ENCODE measurements around the gene CCDC33.

The CCDC33 gene

GRCh38 chr15:74314795-74315438 lies 78.8 kb downstream of the CCDC33 start:
- peaks cover 45% of the 10 kb centered on the region for H3K4me1 ChIP-seq (ENCODE audit: control insufficient read depth, insufficient read depth, low read length, unreplicated experiment)
- H3K4me3 ChIP-seq (ENCODE audit: low read depth, low read length) = no peak overlapping the region
- H3K27ac ChIP-seq (ENCODE audit: low read depth, low read length) = no peak overlapping the region
- H3K36me3 ChIP-seq (ENCODE audit: insufficient read depth, low read length) = no peaks in the 10 kb centered on the region
- H2AFZ ChIP-seq (ENCODE audit: low read length, unreplicated experiment) = no peak overlapping the region
- no peaks in the 10 kb centered on the region for H3K27me3 ChIP-seq (ENCODE audit: insufficient read depth, low read length)
- H3K79me2 ChIP-seq (ENCODE audit: control insufficient read depth, insufficient read depth, low read length, unreplicated experiment) = no peaks in the 10 kb centered on the region

- Histone ChIP-seq H2AFZ (ENCODE audit: low read length, unreplicated experiment) (no peak overlapping the region), H3K4me3 (ENCODE audit: low read depth, low read length) (no peak overlapping the region), H3K27ac (ENCODE audit: low read depth, low read length) (no peak overlapping the region), H3K36me3 (ENCODE audit: insufficient read depth, low read length) (no peaks in the 10 kb centered on the region), H3K4me1 (ENCODE audit: control insufficient read depth, insufficient read depth, low read length, unreplicated experiment) (peaks cover 45% of the 10 kb centered on the region), H3K27me3 (ENCODE audit: insufficient read depth, low read length) (no peaks in the 10 kb centered on the region), H3K79me2 (ENCODE audit: control insufficient read depth, insufficient read depth, low read length, unreplicated experiment) (no peaks in the 10 kb centered on the region)
Measured at GRCh38 chr15:74315626-74316025, 79.5 kb downstream of the CCDC33 start.

- Histone ChIP-seq H3K4me1 (ENCODE audit: control insufficient read depth, insufficient read depth, low read length, unreplicated experiment) (peaks cover 45% of the 10 kb centered on the region), H3K79me2 (ENCODE audit: control insufficient read depth, insufficient read depth, low read length, unreplicated experiment) (no peaks in the 10 kb centered on the region), H3K27me3 (ENCODE audit: insufficient read depth, low read length) (no peaks in the 10 kb centered on the region)
Measured at GRCh38 chr15:74316141-74316540, 80.0 kb downstream of the CCDC33 start.

GRCh38 chr15:74317820-74318375 lies 81.8 kb downstream of the CCDC33 start:
- Histone ChIP-seq H3K79me2 (ENCODE audit: control insufficient read depth, insufficient read depth, low read length, unreplicated experiment) (no peaks in the 10 kb centered on the region), H3K36me3 (ENCODE audit: insufficient read depth, low read length) (no peaks in the 10 kb centered on the region), H3K4me3 (ENCODE audit: low read depth, low read length) (peak overlapping the region; percentile 23; the same call in 1 of the 2 replicates), H3K27me3 (ENCODE audit: insufficient read depth, low read length) (no peaks in the 10 kb centered on the region), H3K4me1 (ENCODE audit: control insufficient read depth, insufficient read depth, low read length, unreplicated experiment) (peaks cover 45% of the 10 kb centered on the region), H2AFZ (ENCODE audit: low read length, unreplicated experiment) (peak overlapping the region; percentile 19), H3K27ac (ENCODE audit: low read depth, low read length) (peak overlapping the region; percentile 89)

More at GRCh38 chr15:74316141-74316540, 80.0 kb downstream of the CCDC33 start:
- no peak overlapping the region for H2AFZ ChIP-seq (ENCODE audit: low read length, unreplicated experiment)
- no peak overlapping the region for H3K4me3 ChIP-seq (ENCODE audit: low read depth, low read length)
- H3K36me3 ChIP-seq (ENCODE audit: insufficient read depth, low read length) = no peaks in the 10 kb centered on the region
- no peak overlapping the region for H3K27ac ChIP-seq (ENCODE audit: low read depth, low read length)

- H2AFZ ChIP-seq (ENCODE audit: low read length, unreplicated experiment) = no peak overlapping the region
- peak overlapping the region; percentile 89 for H3K27ac ChIP-seq (ENCODE audit: low read depth, low read length)
- peaks cover 45% of the 10 kb centered on the region for H3K4me1 ChIP-seq (ENCODE audit: control insufficient read depth, insufficient read depth, low read length, unreplicated experiment)
Measured at GRCh38 chr15:74318376-74319137, 82.4 kb downstream of the CCDC33 start.

GRCh38 chr15:74319138-74319460 lies 83.0 kb downstream of the CCDC33 start:
- no peak overlapping the region for H2AFZ ChIP-seq (ENCODE audit: low read length, unreplicated experiment)
- no peaks in the 10 kb centered on the region for H3K79me2 ChIP-seq (ENCODE audit: control insufficient read depth, insufficient read depth, low read length, unreplicated experiment)
- H3K36me3 ChIP-seq (ENCODE audit: insufficient read depth, low read length) = no peaks in the 10 kb centered on the region
- no peaks in the 10 kb centered on the region for H3K27me3 ChIP-seq (ENCODE audit: insufficient read depth, low read length)
- H3K4me3 ChIP-seq (ENCODE audit: low read depth, low read length) = no peak overlapping the region
- H3K27ac ChIP-seq (ENCODE audit: low read depth, low read length) = peak overlapping the region; percentile 89; the same call in 1 of the 2 replicates
- peaks cover 45% of the 10 kb centered on the region for H3K4me1 ChIP-seq (ENCODE audit: control insufficient read depth, insufficient read depth, low read length, unreplicated experiment)

More at GRCh38 chr15:74318376-74319137, 82.4 kb downstream of the CCDC33 start:
- Histone ChIP-seq H3K4me3 (ENCODE audit: low read depth, low read length) (no peak overlapping the region), H3K79me2 (ENCODE audit: control insufficient read depth, insufficient read depth, low read length, unreplicated experiment) (no peaks in the 10 kb centered on the region), H3K36me3 (ENCODE audit: insufficient read depth, low read length) (no peaks in the 10 kb centered on the region), H3K27me3 (ENCODE audit: insufficient read depth, low read length) (no peaks in the 10 kb centered on the region)

- Histone ChIP-seq H3K36me3 (ENCODE audit: insufficient read depth, low read length) (no peaks in the 10 kb centered on the region), H3K79me2 (ENCODE audit: control insufficient read depth, insufficient read depth, low read length, unreplicated experiment) (no peaks in the 10 kb centered on the region), H2AFZ (ENCODE audit: low read length, unreplicated experiment) (no peak overlapping the region), H3K27ac (ENCODE audit: low read depth, low read length) (no peak overlapping the region), H3K4me3 (ENCODE audit: low read depth, low read length) (no peak overlapping the region), H3K27me3 (ENCODE audit: insufficient read depth, low read length) (no peaks in the 10 kb centered on the region), H3K4me1 (ENCODE audit: control insufficient read depth, insufficient read depth, low read length, unreplicated experiment) (peaks cover 42% of the 10 kb centered on the region)
Measured at GRCh38 chr15:74319596-74320351, 83.6 kb downstream of the CCDC33 start.

- Histone ChIP-seq H3K27ac (ENCODE audit: low read depth, low read length) (no peak overlapping the region), H3K36me3 (ENCODE audit: insufficient read depth, low read length) (no peaks in the 10 kb centered on the region), H3K79me2 (ENCODE audit: control insufficient read depth, insufficient read depth, low read length, unreplicated experiment) (no peaks in the 10 kb centered on the region), H3K27me3 (ENCODE audit: insufficient read depth, low read length) (no peaks in the 10 kb centered on the region), H3K4me3 (ENCODE audit: low read depth, low read length) (no peak overlapping the region), H3K4me1 (ENCODE audit: control insufficient read depth, insufficient read depth, low read length, unreplicated experiment) (peaks cover 34% of the 10 kb centered on the region), H2AFZ (ENCODE audit: low read length, unreplicated experiment) (no peak overlapping the region)
Measured at GRCh38 chr15:74320352-74321247, 84.5 kb downstream of the CCDC33 start.

GRCh38 chr15:74322558-74323180 lies 86.5 kb downstream of the CCDC33 start:
- no peaks in the 10 kb centered on the region for H3K79me2 ChIP-seq (ENCODE audit: control insufficient read depth, insufficient read depth, low read length, unreplicated experiment)
- H3K36me3 ChIP-seq (ENCODE audit: insufficient read depth, low read length) = no peaks in the 10 kb centered on the region
- H3K27me3 ChIP-seq (ENCODE audit: insufficient read depth, low read length) = no peaks in the 10 kb centered on the region
- no peak overlapping the region for H2AFZ ChIP-seq (ENCODE audit: low read length, unreplicated experiment)
- H3K27ac ChIP-seq (ENCODE audit: low read depth, low read length) = no peak overlapping the region
- H3K4me1 ChIP-seq (ENCODE audit: control insufficient read depth, insufficient read depth, low read length, unreplicated experiment) = peaks cover 20% of the 10 kb centered on the region
- H3K4me3 ChIP-seq (ENCODE audit: low read depth, low read length) = no peak overlapping the region
